Measurements from ENCODE around the gene ITPRIP.

Gene ITPRIP

GRCh38 chr10:104376784-104377300, 38.6 kb upstream of the ITPRIP start:
- no peaks in the 10 kb centered on the region for H4K20me1 ChIP-seq (ENCODE audit: insufficient read depth, low read length)
- no peak overlapping the region for H3K9ac ChIP-seq (ENCODE audit: low read length)
- no peaks in the 10 kb centered on the region for H3K36me3 ChIP-seq (replicated peaks; ENCODE audit: low read depth, low read length)
- H3K9me3 ChIP-seq (ENCODE audit: insufficient read depth, low read length), result no peaks in the 10 kb centered on the region
- H2AFZ ChIP-seq (ENCODE audit: low read depth, low read length), result no peak overlapping the region
- H3K4me3 ChIP-seq (ENCODE audit: low read length), result no peak overlapping the region
- peaks cover 11% of the 10 kb centered on the region for H3K4me1 ChIP-seq (ENCODE audit: low read length)
- TF ChIP-seq CTCF (IDR thresholded peaks at IDR 0.05; ENCODE audit: low read depth, low read length) (no peak), EZH2phosphoT487 (IDR thresholded peaks at IDR 0.05; ENCODE audit: low read depth) (no peak)
- H3K27ac ChIP-seq (ENCODE audit: low read length), result no peak overlapping the region
- no peaks in the 10 kb centered on the region for H3K79me2 ChIP-seq (ENCODE audit: low read length)
- peaks cover 5% of the 10 kb centered on the region; the same call in 1 of the 2 replicates for H3K27me3 ChIP-seq (ENCODE audit: low read depth, low read length)
- H3K4me2 ChIP-seq (ENCODE audit: low read length), result no peak overlapping the region

- Histone ChIP-seq H3K79me2 (ENCODE audit: low read length) (no peaks in the 10 kb centered on the region), H3K9ac (ENCODE audit: low read length) (no peak overlapping the region), H3K4me1 (ENCODE audit: low read length) (peaks cover 11% of the 10 kb centered on the region), H3K27me3 (ENCODE audit: low read depth, low read length) (peaks cover 5% of the 10 kb centered on the region; the same call in 1 of the 2 replicates), H3K4me2 (ENCODE audit: low read length) (peak overlapping the region; percentile 24; the same call in 1 of the 2 replicates), H3K36me3 (replicated peaks; ENCODE audit: low read depth, low read length) (no peaks in the 10 kb centered on the region), H3K9me3 (ENCODE audit: insufficient read depth, low read length) (no peaks in the 10 kb centered on the region), H3K4me3 (ENCODE audit: low read length) (no peak overlapping the region), H2AFZ (ENCODE audit: low read depth, low read length) (no peak overlapping the region), H3K27ac (ENCODE audit: low read length) (no peak overlapping the region), H4K20me1 (ENCODE audit: insufficient read depth, low read length) (no peaks in the 10 kb centered on the region)
- no peak for TF ChIP-seq CTCF (IDR thresholded peaks at IDR 0.05; ENCODE audit: low read depth, low read length)
- no peak for TF ChIP-seq EZH2phosphoT487 (IDR thresholded peaks at IDR 0.05; ENCODE audit: low read depth)
Observed at GRCh38 chr10:104374591-104374990, 36.3 kb upstream of the ITPRIP start.

- Histone ChIP-seq H3K4me1 (ENCODE audit: low read length) (peaks cover 6% of the 10 kb centered on the region), H3K9me3 (ENCODE audit: insufficient read depth, low read length) (no peaks in the 10 kb centered on the region), H3K9ac (ENCODE audit: low read length) (no peak overlapping the region), H2AFZ (ENCODE audit: low read depth, low read length) (no peak overlapping the region), H3K27me3 (ENCODE audit: low read depth, low read length) (peaks cover 4% of the 10 kb centered on the region; the same call in 1 of the 2 replicates), H4K20me1 (ENCODE audit: insufficient read depth, low read length) (no peaks in the 10 kb centered on the region), H3K4me3 (ENCODE audit: low read length) (no peak overlapping the region), H3K36me3 (replicated peaks; ENCODE audit: low read depth, low read length) (no peaks in the 10 kb centered on the region), H3K79me2 (ENCODE audit: low read length) (no peaks in the 10 kb centered on the region), H3K4me2 (ENCODE audit: low read length) (no peak overlapping the region), H3K27ac (ENCODE audit: low read length) (no peak overlapping the region)
- TF ChIP-seq CTCF (IDR thresholded peaks at IDR 0.05; ENCODE audit: low read depth, low read length) (no peak), EZH2phosphoT487 (IDR thresholded peaks at IDR 0.05; ENCODE audit: low read depth) (no peak)
Observed at GRCh38 chr10:104371753-104372152, 33.5 kb upstream of the ITPRIP start.

GRCh38 chr10:104368381-104368780, 30.1 kb upstream of the ITPRIP start:
- TF ChIP-seq CTCF (IDR thresholded peaks at IDR 0.05; ENCODE audit: low read depth, low read length) (no peak), EZH2phosphoT487 (IDR thresholded peaks at IDR 0.05; ENCODE audit: low read depth) (no peak)
- Histone ChIP-seq H3K27ac (ENCODE audit: low read length) (no peak overlapping the region), H4K20me1 (ENCODE audit: insufficient read depth, low read length) (no peaks in the 10 kb centered on the region), H3K4me2 (ENCODE audit: low read length) (no peak overlapping the region), H3K36me3 (replicated peaks; ENCODE audit: low read depth, low read length) (no peaks in the 10 kb centered on the region), H3K4me1 (ENCODE audit: low read length) (no peaks in the 10 kb centered on the region), H3K27me3 (ENCODE audit: low read depth, low read length) (0 out of 2 replicates have a peak, but pooled peaks cover 4% of the 10 kb centered on the region), H3K9me3 (ENCODE audit: insufficient read depth, low read length) (no peaks in the 10 kb centered on the region), H3K9ac (ENCODE audit: low read length) (no peak overlapping the region), H3K79me2 (ENCODE audit: low read length) (no peaks in the 10 kb centered on the region), H2AFZ (ENCODE audit: low read depth, low read length) (no peak overlapping the region), H3K4me3 (ENCODE audit: low read length) (no peak overlapping the region)

Measured in OCI-LY3 (cell line).